ENCODE data around the gene SENP8. TPM values are rescaled to one million over a fixed set of nuclear protein-coding genes. Genes with fewer than 3 reads are reported as not detected.

SENP8 gene
- total and polyA plus RNA-seq, 2 of the 13 experiments (the other 11 are each of a cell fraction or from before 2014, with no cell fraction given) = 2.7 to 3.0 TPM

DNA sequence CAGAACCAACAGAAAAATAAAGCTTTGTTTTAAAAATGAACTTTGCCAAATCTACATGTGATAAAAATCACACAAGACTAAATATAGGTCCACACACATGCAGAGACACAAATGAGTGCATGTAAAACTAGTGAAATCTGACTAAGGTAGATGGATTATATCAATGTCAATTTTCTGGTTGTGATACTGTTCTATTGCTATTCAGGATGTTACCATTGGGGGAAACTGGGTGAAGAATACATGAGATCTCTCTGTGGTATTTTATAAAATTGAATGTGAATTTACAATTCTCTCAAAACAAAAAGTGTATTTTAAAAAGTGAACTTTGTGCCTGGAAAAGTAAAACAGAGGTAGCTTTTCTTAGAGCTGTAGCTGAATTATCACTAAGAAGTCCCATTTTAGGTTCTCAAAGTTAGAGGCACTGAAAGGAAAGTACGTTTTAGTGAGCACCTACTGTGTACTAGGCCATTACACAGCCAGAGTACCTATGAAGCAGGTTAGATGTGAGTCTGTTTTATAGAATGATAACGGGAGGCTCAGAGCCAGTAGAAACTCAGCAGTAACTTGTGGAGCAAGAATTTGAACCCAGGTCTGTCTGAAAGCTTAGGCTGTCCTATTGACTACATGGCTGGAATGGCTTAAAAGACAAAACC lies 71.2 kb downstream of the SENP8 start:
- Histone ChIP-seq H3K4me3 (replicated peaks in 1 of 3; ENCODE audit: insufficient read depth in 1 of 3, low read depth in 2 of 3, low read length in 3 of 3) (no peak overlapping the region), H3K27me3 (ENCODE audit: control insufficient read depth in 1 of 2, insufficient read depth in 2 of 2, low read length in 2 of 2) (peaks cover 2 to 4% of the 10 kb centered on the region in 2 experiments; a peak in 2 of 5 replicates), H3K9me3 (ENCODE audit: low read length) (no peaks in the 10 kb centered on the region), H3K79me2 (ENCODE audit: insufficient read depth, low read length) (no peaks in the 10 kb centered on the region), H3K4me1 (ENCODE audit: insufficient read depth, low read length) (peaks cover 12% of the 10 kb centered on the region), H3K4me2 (ENCODE audit: low read depth, low read length) (no peak overlapping the region), H3K9ac (ENCODE audit: insufficient read depth, low read depth, low read length) (no peak overlapping the region), H3K27ac (ENCODE audit: extremely low read length, insufficient read depth, low read length) (no peak overlapping the region), H4K20me1 (ENCODE audit: insufficient read depth, low read length) (no peaks in the 10 kb centered on the region), H3K36me3 (replicated peaks in 1 of 2; ENCODE audit: control insufficient read depth in 1 of 2, insufficient read depth in 2 of 2, low read length in 2 of 2) (no peaks in the 10 kb centered on the region), H2AFZ (ENCODE audit: low read length) (no peak overlapping the region)
- in situ Hi-C loops (cut with HindIII; ENCODE audit: extremely low pct_ligation_motif_present, low pct_unique_long_range_greater_than_20kb) = no loop called here
- ATAC-seq (no peak), FAIRE-seq (no peak), DNase-seq (ENCODE audit: low spot score) (no peak)
- BruUV-seq (replicated peaks) = no TSS peak
- ChIA-PET POLR2A (no interaction called here), CTCF (ENCODE audit: low intra/inter-chr PET ratio, low total read pairs) (no interaction called here)
- 16% methylated on average over 2 of the region's 2 CpGs for WGBS (ENCODE audit: low lambda C conversion rate)
- TF ChIP-seq, protein P1, sequence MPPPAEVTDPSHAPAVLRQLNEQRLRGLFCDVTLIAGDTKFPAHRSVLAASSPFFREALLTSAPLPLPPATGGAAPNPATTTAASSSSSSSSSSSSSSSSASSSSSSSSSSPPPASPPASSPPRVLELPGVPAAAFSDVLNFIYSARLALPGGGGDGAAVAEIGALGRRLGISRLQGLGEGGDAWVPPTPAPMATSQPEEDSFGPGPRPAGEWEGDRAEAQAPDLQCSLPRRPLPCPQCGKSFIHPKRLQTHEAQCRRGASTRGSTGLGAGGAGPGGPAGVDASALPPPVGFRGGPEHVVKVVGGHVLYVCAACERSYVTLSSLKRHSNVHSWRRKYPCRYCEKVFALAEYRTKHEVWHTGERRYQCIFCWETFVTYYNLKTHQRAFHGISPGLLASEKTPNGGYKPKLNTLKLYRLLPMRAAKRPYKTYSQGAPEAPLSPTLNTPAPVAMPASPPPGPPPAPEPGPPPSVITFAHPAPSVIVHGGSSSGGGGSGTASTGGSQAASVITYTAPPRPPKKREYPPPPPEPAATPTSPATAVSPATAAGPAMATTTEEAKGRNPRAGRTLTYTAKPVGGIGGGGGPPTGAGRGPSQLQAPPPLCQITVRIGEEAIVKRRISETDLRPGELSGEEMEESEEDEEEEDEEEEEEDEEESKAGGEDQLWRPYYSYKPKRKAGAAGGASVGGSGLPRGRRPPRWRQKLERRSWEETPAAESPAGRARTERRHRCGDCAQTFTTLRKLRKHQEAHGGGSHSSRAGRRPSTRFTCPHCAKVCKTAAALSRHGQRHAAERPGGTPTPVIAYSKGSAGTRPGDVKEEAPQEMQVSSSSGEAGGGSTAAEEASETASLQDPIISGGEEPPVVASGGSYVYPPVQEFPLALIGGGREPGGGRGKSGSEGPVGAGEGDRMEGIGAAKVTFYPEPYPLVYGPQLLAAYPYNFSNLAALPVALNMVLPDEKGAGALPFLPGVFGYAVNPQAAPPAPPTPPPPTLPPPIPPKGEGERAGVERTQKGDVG (CRISPR knock-in tag; IDR thresholded peaks at IDR 0.05; ENCODE audit: borderline replicate concordance) = no peak
- TF ChIP-seq BORCS8-MEF2B (CRISPR knock-in tag; IDR thresholded peaks at IDR 0.05) = no peak
- TF ChIP-seq NBN (conservative IDR thresholded peaks at IDR 0.05) = no peak
- no peak for TF ChIP-seq ZNF552 (CRISPR knock-in tag; IDR thresholded peaks at IDR 0.05; ENCODE audit: borderline replicate concordance)
- TF ChIP-seq, protein P2, sequence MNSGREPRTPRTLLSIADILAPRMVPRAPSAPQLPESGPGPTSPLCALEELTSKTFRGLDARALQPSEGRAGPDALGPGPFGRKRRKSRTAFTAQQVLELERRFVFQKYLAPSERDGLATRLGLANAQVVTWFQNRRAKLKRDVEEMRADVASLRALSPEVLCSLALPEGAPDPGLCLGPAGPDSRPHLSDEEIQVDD (CRISPR knock-in tag; IDR thresholded peaks at IDR 0.05; ENCODE audit: borderline replicate concordance) = no peak
- no peak for TF ChIP-seq NCOA1 (CRISPR knock-in tag; IDR thresholded peaks at IDR 0.05)
- TF ChIP-seq, protein P3, sequence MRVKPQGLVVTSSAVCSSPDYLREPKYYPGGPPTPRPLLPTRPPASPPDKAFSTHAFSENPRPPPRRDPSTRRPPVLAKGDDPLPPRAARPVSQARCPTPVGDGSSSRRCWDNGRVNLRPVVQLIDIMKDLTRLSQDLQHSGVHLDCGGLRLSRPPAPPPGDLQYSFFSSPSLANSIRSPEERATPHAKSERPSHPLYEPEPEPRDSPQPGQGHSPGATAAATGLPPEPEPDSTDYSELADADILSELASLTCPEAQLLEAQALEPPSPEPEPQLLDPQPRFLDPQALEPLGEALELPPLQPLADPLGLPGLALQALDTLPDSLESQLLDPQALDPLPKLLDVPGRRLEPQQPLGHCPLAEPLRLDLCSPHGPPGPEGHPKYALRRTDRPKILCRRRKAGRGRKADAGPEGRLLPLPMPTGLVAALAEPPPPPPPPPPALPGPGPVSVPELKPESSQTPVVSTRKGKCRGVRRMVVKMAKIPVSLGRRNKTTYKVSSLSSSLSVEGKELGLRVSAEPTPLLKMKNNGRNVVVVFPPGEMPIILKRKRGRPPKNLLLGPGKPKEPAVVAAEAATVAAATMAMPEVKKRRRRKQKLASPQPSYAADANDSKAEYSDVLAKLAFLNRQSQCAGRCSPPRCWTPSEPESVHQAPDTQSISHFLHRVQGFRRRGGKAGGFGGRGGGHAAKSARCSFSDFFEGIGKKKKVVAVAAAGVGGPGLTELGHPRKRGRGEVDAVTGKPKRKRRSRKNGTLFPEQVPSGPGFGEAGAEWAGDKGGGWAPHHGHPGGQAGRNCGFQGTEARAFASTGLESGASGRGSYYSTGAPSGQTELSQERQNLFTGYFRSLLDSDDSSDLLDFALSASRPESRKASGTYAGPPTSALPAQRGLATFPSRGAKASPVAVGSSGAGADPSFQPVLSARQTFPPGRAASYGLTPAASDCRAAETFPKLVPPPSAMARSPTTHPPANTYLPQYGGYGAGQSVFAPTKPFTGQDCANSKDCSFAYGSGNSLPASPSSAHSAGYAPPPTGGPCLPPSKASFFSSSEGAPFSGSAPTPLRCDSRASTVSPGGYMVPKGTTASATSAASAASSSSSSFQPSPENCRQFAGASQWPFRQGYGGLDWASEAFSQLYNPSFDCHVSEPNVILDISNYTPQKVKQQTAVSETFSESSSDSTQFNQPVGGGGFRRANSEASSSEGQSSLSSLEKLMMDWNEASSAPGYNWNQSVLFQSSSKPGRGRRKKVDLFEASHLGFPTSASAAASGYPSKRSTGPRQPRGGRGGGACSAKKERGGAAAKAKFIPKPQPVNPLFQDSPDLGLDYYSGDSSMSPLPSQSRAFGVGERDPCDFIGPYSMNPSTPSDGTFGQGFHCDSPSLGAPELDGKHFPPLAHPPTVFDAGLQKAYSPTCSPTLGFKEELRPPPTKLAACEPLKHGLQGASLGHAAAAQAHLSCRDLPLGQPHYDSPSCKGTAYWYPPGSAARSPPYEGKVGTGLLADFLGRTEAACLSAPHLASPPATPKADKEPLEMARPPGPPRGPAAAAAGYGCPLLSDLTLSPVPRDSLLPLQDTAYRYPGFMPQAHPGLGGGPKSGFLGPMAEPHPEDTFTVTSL (CRISPR knock-in tag; IDR thresholded peaks at IDR 0.05; ENCODE audit: borderline replicate concordance) = no peak
- no peak for TF ChIP-seq CENPT (CRISPR knock-in tag; IDR thresholded peaks at IDR 0.05; ENCODE audit: low read depth)
- no peak for TF ChIP-seq FOXK1 (CRISPR knock-in tag; IDR thresholded peaks at IDR 0.05; ENCODE audit: borderline replicate concordance, low read depth)
- TF ChIP-seq ZNF205 (CRISPR knock-in tag; IDR thresholded peaks at IDR 0.05) = no peak
- no peak for TF ChIP-seq ZNF7 (CRISPR knock-in tag; IDR thresholded peaks at IDR 0.05)
- no peak for TF ChIP-seq KLF15 (CRISPR knock-in tag; IDR thresholded peaks at IDR 0.05; ENCODE audit: borderline replicate concordance)
- intact Hi-C loops (cut with micrococcal nuclease; ENCODE audit: unreplicated experiment) = no loop called here

All from HepG2 (cell line).